HG03460 (cell line): ENCODE results near the gene SOBP.
"Not testable (repeated sequence)": the region's sequence is repeated elsewhere in the genome, so short reads cannot be mapped to it uniquely, and the experiment has no call there.

Experiments used
- ATAC-seq: cut with Tn5 transposase; IDR thresholded peaks from one replicate; pipeline ENCODE4 v1.9.1; 2021; ENCODE audit not compliant: unreplicated experiment

Gene SOBP

GRCh38 chr6:107550241-107550840 lies 60.4 kb downstream of the SOBP start:
- ATAC-seq, result no peak

- ATAC-seq, result no peak
These were observed 61.0 kb downstream of the SOBP start for GRCh38 chr6:107550906-107551305.

- not testable (repeated sequence) for ATAC-seq
These were observed 63.2 kb downstream of the SOBP start for GRCh38 chr6:107553121-107553520.

GRCh38 chr6:107554326-107554725 lies 64.4 kb downstream of the SOBP start:
- no peak for ATAC-seq

GRCh38 chr6:107554918-107555317 lies 65.0 kb downstream of the SOBP start:
- ATAC-seq, result no peak

GRCh38 chr6:107555449-107555848 lies 65.5 kb downstream of the SOBP start:
- no peak for ATAC-seq

- ATAC-seq, result no peak
These were observed 66.2 kb downstream of the SOBP start for GRCh38 chr6:107556082-107556481.

GRCh38 chr6:107557698-107558097 lies 67.8 kb downstream of the SOBP start:
- ATAC-seq, result no peak

- no peak for ATAC-seq
These were observed 70.7 kb downstream of the SOBP start for GRCh38 chr6:107560657-107561056.

- no peak for ATAC-seq
These were observed 71.4 kb downstream of the SOBP start for GRCh38 chr6:107561306-107561705.

- no peak for ATAC-seq
These were observed 74.0 kb downstream of the SOBP start for GRCh38 chr6:107563694-107564588.

GRCh38 chr6:107564589-107564951 lies 74.7 kb downstream of the SOBP start:
- no peak for ATAC-seq

GRCh38 chr6:107565165-107565723 lies 75.3 kb downstream of the SOBP start:
- ATAC-seq, result no peak

- ATAC-seq, result no peak
These were observed 77.7 kb downstream of the SOBP start for GRCh38 chr6:107567643-107568042.

GRCh38 chr6:107569473-107569872 lies 79.6 kb downstream of the SOBP start:
- ATAC-seq, result no peak

- ATAC-seq, result no peak
These were observed 81.4 kb downstream of the SOBP start for GRCh38 chr6:107571354-107571753.

GRCh38 chr6:107572886-107573285 lies 83.0 kb downstream of the SOBP start:
- no peak for ATAC-seq

GRCh38 chr6:107574856-107575255 lies 84.9 kb downstream of the SOBP start:
- no peak for ATAC-seq

- ATAC-seq, result no peak
These were observed 86.9 kb downstream of the SOBP start for GRCh38 chr6:107576852-107577251.

- ATAC-seq, result no peak
These were observed 88.9 kb downstream of the SOBP start for GRCh38 chr6:107578642-107579341.

- no peak for ATAC-seq
These were observed 89.6 kb downstream of the SOBP start for GRCh38 chr6:107579456-107580056.
